HG03460 (cell line): ENCODE measurements around the gene HOXB6.

Source experiments
- ATAC-seq: cut with Tn5 transposase; IDR thresholded peaks from one replicate; pipeline ENCODE4 v1.9.1; 2021; ENCODE audit not compliant: unreplicated experiment

Gene HOXB6

GRCh38 chr17:48604770-48605329 lies at the start of gene HOXB6:
HOXB6 (minus strand) TSS chr17:48604986; CDS start chr17:48598150, 6,836 bp downstream.
- ATAC-seq, result no peak

GRCh38 chr17:48649741-48650140 lies 45.0 kb upstream of the HOXB6 start:
- ATAC-seq, result no peak

- ATAC-seq, result no peak
Observed at GRCh38 chr17:48647963-48648245, 43.1 kb upstream of the HOXB6 start.

GRCh38 chr17:48647103-48647962 lies 42.5 kb upstream of the HOXB6 start:
- no peak for ATAC-seq

- no peak for ATAC-seq
Observed at GRCh38 chr17:48646183-48647102, 41.7 kb upstream of the HOXB6 start.

- no peak for ATAC-seq
Observed at GRCh38 chr17:48645639-48646182, 40.9 kb upstream of the HOXB6 start.

GRCh38 chr17:48644910-48645557 lies 40.2 kb upstream of the HOXB6 start:
- no peak for ATAC-seq

- no peak for ATAC-seq
Observed at GRCh38 chr17:48644159-48644558, 39.4 kb upstream of the HOXB6 start.

- ATAC-seq, result no peak
Observed at GRCh38 chr17:48643697-48644012, 38.9 kb upstream of the HOXB6 start.

- ATAC-seq, result no peak
Observed at GRCh38 chr17:48642843-48643696, 38.3 kb upstream of the HOXB6 start.

- ATAC-seq, result no peak
Observed at GRCh38 chr17:48642059-48642842, 37.5 kb upstream of the HOXB6 start.

GRCh38 chr17:48641541-48642058 lies 36.8 kb upstream of the HOXB6 start:
- no peak for ATAC-seq

- ATAC-seq, result no peak
Observed at GRCh38 chr17:48640858-48641180, 36.0 kb upstream of the HOXB6 start.

- ATAC-seq, result no peak
Observed at GRCh38 chr17:48639982-48640857, 35.4 kb upstream of the HOXB6 start.

- ATAC-seq, result no peak
Observed at GRCh38 chr17:48639136-48639535, 34.4 kb upstream of the HOXB6 start.

- no peak for ATAC-seq
Observed at GRCh38 chr17:48637323-48638260, 32.8 kb upstream of the HOXB6 start.
